Fibroblast of upper back skin (primary cell): ENCODE measurements around the gene SEPTIN7.

Experiments used
- DNase-seq: peaks from one replicate; pipeline ENCODE4 v3.0.0-alpha.2; 2013

Gene SEPTIN7

DNA sequence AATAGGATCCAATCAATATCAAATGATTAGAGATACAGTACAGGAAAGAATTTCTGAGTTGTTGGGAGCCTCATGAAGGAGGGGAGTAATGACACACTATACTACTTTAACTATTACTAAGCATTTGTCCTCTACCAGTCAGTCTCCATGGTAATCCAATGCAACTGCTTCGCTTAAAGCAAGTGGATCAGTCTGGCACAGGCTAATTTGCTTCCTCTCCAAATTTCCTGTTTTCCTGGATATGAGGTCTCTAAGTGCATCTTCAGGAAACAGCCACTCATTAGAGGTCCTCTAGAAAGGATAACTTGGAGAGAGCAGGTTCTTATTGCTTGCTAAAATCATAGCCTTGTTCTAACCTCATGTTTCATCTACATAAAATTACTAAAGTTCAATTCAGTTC, 8.4 kb upstream of the SEPTIN7 start:
- DNase-seq: no peak

DNA sequence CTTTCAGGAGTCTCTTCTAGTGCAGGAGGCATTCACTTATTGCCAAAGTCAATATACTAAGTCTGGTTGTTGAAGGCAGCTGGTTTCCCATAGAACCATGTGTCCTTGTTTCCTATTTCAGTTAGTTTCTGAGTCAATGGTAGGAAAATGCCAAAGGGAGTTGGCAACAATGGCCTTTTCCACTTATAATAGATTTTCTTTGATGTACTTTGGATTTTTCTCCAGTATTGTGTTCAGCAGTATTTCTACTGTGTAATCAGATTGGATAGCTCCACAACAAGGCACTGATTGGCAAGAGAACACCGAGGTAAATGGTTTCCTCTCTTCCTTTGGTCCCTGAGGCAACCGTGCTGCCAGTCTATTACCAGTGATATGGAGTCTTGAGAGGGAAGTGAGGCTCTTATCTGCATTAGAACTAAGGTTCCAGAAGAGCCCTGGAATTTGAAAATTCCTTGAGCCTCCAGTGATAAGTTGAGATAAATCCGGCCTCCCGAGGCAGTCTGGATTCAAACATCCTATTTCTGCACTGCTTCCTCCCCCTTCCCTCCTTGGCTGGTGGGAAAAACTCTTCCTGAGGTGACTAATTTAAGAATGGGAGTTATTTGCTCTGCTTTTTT, 7.9 kb upstream of the SEPTIN7 start:
- DNase-seq: peak; percentile 25

- DNase-seq: no peak
Measured at GRCh38 chr7:35797311-35797710, 3.5 kb upstream of the SEPTIN7 start.

DNA sequence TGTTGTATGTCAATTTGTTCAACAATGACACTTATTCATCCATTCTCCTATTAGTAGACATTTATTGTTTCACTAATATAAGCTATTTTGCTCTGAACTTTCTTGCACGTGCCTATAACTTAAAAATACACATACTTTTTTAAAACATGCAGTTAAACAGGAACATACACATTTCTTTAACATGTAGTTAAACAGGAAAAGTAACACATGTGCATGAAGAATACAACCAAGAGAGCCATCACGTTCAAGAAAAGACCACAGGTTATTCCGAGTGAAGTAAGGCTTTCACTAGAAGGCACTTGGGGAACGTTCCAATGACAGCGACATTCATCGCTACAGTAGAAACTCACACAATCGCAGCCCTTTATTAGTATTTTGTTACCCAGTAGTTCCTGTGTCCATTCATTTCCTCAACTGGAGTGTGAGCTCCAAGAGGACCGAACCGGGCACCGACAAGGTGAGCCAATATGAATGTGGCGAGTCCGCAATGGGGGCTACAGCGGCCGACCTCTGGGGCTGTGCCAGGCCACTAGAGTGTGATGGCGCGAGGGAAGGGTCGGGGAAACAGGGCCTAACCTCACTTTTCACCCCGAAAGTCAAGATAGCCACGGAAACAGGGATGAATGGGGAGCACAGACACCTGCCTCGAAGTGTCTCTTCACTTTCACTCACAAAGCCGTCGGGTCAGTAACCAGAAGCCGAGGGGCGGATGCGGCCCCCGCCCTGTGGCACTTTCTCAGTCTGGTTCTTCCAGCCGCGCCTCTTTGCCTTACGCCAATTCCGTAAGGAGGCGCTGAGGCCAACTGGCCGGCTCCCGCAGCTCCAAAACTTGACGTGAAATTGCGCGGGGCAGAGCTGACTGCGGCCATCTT, 775 bp upstream of the SEPTIN7 start:
- DNase-seq: peak; percentile 90

DNA sequence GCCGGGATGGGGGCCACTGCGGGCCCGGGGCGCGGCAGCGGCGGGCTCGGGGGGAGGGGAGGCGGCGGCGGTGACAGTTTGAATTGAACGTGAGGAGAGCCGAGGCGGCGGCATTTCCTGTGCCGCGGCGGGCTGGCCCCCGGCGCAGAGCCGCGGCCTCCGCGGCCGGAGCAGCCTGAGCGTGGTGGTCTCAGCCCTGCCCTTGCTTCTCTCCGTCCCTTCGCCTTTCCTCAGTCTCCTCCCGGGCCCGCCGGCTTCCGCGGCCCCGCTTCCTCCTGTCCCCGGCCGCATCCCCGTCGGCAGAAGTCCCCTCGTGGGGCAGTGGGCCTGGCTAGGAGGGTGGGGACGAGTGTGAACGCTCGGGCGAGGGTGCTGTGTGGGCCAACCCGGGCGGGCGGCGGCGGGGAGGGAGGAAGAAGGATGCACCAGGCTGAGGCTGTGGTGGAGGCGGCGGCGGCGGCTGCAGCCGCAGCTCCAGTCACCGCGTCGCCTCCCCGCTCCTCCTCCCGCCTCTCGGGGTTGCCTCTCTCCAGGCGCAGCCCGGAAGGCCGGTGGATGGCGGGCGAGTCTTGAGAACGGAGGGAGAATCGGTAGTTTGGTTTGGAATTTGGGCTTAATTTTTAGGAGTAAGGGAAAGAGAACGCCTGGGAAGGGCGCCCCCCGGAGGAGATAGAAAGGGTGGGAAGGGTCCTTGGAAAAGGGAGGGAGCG, 690 bp downstream of the SEPTIN7 start:
- DNase-seq: peak; percentile 68

DNA sequence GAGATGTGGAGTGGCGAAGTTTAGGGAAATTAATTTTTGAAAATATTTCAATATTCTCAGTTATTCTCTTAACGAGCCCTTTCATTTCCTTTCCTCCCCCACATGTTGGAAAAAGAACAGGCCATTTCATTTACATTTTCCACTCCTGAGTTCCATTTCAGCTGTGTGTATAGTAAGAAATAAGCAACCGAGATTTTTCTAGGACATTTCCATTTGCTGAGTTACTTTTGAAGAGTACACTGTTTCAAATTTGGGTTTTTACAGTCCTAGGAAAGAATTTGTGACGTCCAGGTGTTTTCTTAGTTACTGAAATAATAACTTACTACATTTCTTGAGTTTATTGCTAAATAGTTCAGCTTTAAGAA, 1.2 kb downstream of the SEPTIN7 start:
- DNase-seq: no peak

DNA sequence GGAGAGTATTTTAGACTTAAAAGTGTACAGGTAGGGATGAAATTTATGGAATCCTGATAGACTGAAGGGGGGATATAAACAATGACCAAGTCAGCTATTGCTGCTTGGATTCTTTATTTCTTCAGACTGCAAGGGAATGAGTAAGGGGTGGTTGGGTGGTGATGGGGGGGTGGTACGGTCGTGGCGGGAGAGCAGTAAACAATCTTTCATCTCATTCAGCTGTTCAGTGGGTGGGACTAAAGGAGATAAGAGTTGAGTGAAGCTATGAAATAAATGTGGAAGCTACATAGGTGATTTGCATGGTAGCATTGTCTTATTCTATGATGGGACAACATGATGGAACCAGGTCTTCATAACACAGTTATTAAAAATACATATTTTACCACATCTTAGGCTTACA, 1.8 kb downstream of the SEPTIN7 start:
- no peak for DNase-seq

DNA sequence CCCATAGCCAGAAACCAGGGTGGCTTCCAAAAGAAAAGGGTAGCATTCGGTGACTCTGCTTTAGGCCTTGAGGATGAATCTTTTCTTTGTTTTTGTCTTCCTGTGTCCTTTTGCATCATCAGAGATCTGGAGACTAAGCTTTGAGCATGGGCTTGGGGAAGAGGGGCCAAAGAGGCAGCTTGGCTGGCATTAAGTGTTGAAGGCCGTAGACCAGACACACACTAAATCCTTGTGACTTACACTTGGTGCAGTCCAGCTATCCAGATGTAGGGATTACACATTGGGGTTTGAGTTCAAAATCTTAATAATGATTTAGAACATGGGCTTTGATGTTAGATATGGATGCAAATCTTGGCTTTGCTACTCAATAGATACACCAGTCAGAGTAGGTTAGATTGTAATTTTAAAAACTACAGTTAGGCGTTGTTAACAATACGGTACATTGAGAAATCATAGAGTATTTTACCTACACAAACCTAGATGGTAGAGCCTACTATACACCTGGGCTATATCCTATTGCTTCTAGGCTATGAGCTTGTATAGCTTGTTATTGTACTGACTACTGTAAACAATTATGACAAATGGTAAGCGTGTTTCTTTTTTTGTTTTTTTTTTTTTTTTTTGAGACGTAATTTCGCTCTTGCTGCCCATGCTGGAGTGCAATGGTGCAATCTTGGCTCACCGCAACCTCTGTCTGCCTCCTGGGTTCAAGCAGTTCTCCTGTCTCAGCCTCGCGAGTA, 3.5 kb downstream of the SEPTIN7 start:
- DNase-seq: no peak

GRCh38 chr7:35805876-35806275, 5.0 kb downstream of the SEPTIN7 start:
- no peak for DNase-seq

DNA sequence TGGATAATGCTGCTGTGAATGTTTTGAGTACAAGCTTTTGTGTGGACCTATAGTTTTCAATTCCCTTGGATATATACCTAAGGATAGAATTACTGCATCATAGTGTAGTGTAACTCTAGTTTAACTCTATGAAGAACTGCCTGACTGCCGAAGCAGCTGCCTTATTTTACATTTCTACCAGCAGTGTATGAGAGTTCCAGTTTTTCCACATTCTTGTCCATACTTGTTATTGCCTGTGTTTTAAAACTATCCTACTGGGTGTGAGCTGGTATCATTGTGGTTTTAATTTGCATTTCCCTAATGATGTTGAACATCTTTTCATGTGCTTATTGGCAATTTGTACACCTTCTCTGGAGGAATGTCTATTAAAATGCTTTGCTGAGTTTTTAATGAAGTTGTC, 15.7 kb downstream of the SEPTIN7 start:
- DNase-seq: no peak

- no peak for DNase-seq
Measured at GRCh38 chr7:35817181-35817580, 16.3 kb downstream of the SEPTIN7 start.

DNA sequence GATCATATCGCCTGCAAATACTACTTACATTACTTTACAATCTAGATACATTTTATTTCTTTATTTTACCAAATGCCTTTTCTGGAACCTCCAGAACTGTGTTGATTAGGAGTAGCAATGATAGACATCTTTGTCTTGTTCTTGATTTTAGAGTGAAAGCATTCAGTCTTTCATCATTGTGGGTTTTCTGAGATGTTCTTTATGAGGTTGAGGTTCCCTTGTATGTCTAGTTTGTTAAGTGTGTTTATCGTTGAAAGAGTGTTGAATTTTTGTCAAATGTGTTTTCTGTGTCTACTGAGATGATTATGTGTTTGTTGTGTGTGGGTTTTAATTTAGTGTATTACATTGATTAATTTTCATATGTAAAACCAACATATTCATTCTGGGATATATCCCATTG, 17.1 kb downstream of the SEPTIN7 start:
- no peak for DNase-seq

DNA sequence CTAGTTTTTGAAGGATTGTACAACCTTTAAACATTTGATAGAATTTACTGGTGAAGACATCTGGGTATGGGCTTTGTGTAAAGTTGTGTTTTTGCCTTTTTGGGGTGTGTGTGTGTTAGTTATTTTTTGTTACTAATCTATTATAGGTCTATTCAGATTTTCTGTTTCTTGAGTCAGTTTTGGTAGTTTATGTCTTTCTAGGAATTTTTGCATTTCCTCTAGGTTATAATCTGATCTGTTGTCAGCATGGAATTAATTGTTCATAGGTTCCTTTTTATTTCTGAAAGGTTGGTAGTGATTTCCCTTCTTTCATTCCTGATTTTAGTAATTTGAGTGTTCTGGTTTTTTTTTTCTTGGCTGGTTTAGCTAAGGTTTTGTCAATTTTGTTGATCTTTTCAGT, 17.7 kb downstream of the SEPTIN7 start:
- no peak for DNase-seq

DNA sequence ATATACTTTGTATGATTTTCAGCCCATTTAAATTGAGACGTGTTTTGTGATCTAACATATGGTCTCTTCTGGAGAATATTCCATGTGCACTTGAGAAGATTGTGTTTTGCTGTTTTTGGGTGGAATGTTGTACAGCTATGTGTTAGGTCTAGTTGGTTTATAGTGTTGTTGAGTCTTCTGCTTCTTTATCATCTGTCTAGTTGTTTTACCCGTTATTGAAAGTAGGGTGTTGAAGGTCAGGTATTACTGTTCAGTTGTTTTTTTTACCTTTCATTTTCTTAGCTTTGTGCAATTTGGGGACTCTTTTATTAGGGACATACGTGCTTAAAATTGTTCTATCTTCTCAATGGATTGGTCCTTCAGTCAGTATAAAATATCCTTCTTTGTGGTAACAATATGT, 18.5 kb downstream of the SEPTIN7 start:
- DNase-seq: no peak

DNA sequence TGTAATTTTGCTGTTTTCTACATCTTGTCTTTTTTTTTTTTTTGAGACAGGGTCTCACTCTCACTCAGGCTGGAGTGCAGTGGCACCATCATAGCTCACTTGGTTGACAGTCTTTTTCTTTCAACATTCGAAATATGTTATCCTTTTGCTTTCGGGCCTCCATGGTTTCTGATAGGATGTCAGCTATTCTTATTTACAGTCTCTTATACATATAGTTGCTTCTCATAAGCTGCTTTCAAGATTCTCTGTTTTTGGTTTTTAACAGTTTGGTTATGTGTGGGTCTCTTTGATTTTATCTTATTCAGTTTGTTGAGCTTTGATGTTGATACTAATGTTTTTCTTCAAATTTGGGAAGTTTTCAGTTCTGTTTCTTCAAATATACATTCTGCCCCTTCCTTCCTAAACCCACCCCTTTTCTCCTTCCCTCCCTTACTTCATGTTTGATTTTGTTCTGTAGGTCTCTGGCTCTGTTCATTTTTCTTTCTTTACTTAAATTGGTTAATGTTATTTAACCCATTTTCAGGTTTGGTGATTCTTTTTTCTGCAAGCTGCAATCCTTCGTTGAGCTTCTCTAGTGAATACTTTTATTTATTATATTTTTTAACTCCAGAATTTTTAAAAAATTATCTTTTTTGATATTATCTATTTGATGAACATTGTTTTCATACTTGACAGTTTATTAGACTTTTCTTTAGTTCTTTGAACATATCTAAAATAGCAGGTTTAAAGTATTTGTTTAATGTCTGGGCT, 19.3 kb downstream of the SEPTIN7 start:
- DNase-seq: no peak

- DNase-seq: no peak
Measured at GRCh38 chr7:35820858-35821257, 20.0 kb downstream of the SEPTIN7 start.

DNA sequence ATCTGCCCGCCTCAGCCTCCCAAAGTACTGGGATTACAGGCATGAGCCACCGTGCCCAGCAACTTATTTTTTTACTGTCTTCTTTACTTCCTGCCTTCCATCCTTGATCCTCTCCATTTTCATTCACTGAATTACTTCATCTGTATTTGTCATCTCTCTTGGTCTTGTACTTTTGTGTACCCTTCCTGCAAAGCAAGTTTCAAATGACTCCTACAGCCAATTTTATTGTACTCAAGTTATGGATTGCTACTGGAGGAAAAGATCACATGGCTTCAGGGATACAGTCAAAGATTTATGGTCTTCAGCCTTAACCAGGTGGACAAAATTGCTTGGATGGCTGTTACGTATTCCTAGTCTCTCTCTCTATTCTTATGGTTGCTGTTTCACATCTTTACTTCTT, 22.6 kb downstream of the SEPTIN7 start:
- DNase-seq: no peak

DNA sequence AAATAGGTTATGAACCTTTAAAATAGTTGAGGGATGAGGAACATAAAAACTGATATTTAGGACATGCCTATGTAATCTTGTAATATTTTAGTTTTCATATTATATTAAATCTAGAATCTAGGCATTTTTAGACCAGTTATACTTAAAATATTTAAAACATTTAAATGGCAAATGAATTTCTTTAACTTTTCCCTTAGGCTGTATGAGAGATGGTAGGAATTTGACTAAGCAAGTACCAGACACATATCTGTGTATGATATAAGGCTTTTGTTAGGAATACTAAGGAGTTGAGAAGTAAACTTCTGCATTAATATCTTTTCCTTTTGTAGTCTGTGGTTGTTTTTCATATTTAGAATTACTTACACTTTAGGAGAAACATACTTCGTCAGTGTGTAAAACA, 25.1 kb downstream of the SEPTIN7 start:
- no peak for DNase-seq

DNA sequence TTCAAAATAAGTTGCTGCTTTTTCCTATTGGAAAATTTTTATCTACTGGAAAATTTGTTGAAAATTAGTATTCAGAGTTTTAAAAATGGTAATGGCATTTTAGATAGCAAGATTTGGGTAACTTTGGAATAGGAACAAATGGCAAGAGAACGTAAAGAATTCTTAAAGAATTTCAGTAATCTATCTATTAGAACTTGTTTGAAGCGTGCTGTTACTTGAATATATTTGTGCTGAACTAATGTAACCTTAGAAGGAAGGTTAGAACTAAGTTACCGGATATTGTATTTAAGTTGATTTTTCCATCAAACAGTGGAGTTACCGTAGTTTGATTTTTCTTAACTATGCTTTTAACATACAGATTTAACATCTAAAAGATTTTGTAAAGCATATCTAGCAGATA, 25.9 kb downstream of the SEPTIN7 start:
- no peak for DNase-seq

GRCh38 chr7:35828817-35829216, 28.0 kb downstream of the SEPTIN7 start:
- no peak for DNase-seq

- DNase-seq: peak; percentile 82
Measured at GRCh38 chr7:35831208-35831607, 30.4 kb downstream of the SEPTIN7 start.
